ENCODE data around the gene ADGRB3.
"Not testable (repeated sequence)": the region's sequence is repeated elsewhere in the genome, so short reads cannot be mapped to it uniquely, and the experiment has no call there.

Gene ADGRB3

GRCh38 chr6:69061066-69061465, 426.0 kb downstream of the ADGRB3 start:
- no peak for DNase-seq

GRCh38 chr6:69063401-69063800, 428.3 kb downstream of the ADGRB3 start:
- no peak for DNase-seq

GRCh38 chr6:69064226-69064625, 429.1 kb downstream of the ADGRB3 start:
- DNase-seq = no peak

GRCh38 chr6:69069881-69070280, 434.8 kb downstream of the ADGRB3 start:
- no peak for DNase-seq

GRCh38 chr6:69072796-69073195, 437.7 kb downstream of the ADGRB3 start:
- no peak for DNase-seq

- no peak for DNase-seq
Observed at GRCh38 chr6:69084746-69085335, 449.8 kb downstream of the ADGRB3 start.

- DNase-seq = no peak
Observed at GRCh38 chr6:69086689-69087088, 451.6 kb downstream of the ADGRB3 start.

- no peak for DNase-seq
Observed at GRCh38 chr6:69089539-69089938, 454.5 kb downstream of the ADGRB3 start.

GRCh38 chr6:69090132-69090531, 455.1 kb downstream of the ADGRB3 start:
- no peak for DNase-seq

GRCh38 chr6:69096681-69097080, 461.6 kb downstream of the ADGRB3 start:
- DNase-seq = no peak

- DNase-seq = no peak
Observed at GRCh38 chr6:69097948-69098347, 462.9 kb downstream of the ADGRB3 start.

GRCh38 chr6:69098910-69099309, 463.8 kb downstream of the ADGRB3 start:
- DNase-seq = no peak

- DNase-seq = no peak
Observed at GRCh38 chr6:69100772-69101171, 465.7 kb downstream of the ADGRB3 start.

- DNase-seq = no peak
Observed at GRCh38 chr6:69102416-69102815, 467.3 kb downstream of the ADGRB3 start.

GRCh38 chr6:69105288-69105687, 470.2 kb downstream of the ADGRB3 start:
- DNase-seq = no peak

- no peak for DNase-seq
Observed at GRCh38 chr6:69106511-69106910, 471.4 kb downstream of the ADGRB3 start.

GRCh38 chr6:69111301-69111700, 476.2 kb downstream of the ADGRB3 start:
- no peak for DNase-seq

GRCh38 chr6:69116658-69117057, 481.6 kb downstream of the ADGRB3 start:
- no peak for DNase-seq

- DNase-seq = not testable (repeated sequence)
Observed at GRCh38 chr6:69121461-69122406, 486.7 kb downstream of the ADGRB3 start.

- DNase-seq = no peak
Observed at GRCh38 chr6:69122407-69122773, 487.3 kb downstream of the ADGRB3 start.

GRCh38 chr6:69128411-69128810, 493.3 kb downstream of the ADGRB3 start:
- DNase-seq = no peak

- DNase-seq = no peak
Observed at GRCh38 chr6:69129046-69129445, 494.0 kb downstream of the ADGRB3 start.

GRCh38 chr6:69135927-69136326, 500.8 kb downstream of the ADGRB3 start:
- DNase-seq = no peak

- DNase-seq = no peak
Observed at GRCh38 chr6:69138148-69138547, 503.1 kb downstream of the ADGRB3 start.
